Endothelial cell (in vitro differentiated cells): ENCODE measurements around the gene AGFG1. TPM values are rescaled to one million over a fixed set of nuclear protein-coding genes. Genes with fewer than 3 reads are reported as not detected.

Experiments used
- DNase-seq: peaks from one replicate; pipeline ENCODE4 v3.0.0; 2021; ENCODE audit warnings: low spot score
- H3K27ac Mint-ChIP-seq: one replicate; pipeline ENCODE4 v1.8.0; 2021; ENCODE audit warnings: mixed read lengths, inconsistent platforms; ENCODE audit not compliant: unreplicated experiment
- H3K27me3 Mint-ChIP-seq: one replicate; pipeline ENCODE4 v1.8.0; 2021; ENCODE audit warnings: mild to moderate bottlenecking, moderate library complexity, mixed read lengths, inconsistent platforms; ENCODE audit not compliant: unreplicated experiment
- H3K36me3 Mint-ChIP-seq: one replicate; pipeline ENCODE4 v1.8.0; 2021; ENCODE audit warnings: mild to moderate bottlenecking, low read depth, mixed read lengths, inconsistent platforms; ENCODE audit not compliant: unreplicated experiment
- H3K4me1 Mint-ChIP-seq: one replicate; pipeline ENCODE4 v1.8.0; 2021; ENCODE audit warnings: mild to moderate bottlenecking, mixed read lengths, inconsistent platforms; ENCODE audit not compliant: unreplicated experiment
- H3K4me3 Mint-ChIP-seq: one replicate; pipeline ENCODE4 v1.8.0; 2021; ENCODE audit warnings: mild to moderate bottlenecking, mixed read lengths, inconsistent platforms; ENCODE audit not compliant: unreplicated experiment
- H3K9me3 Mint-ChIP-seq: one replicate; pipeline ENCODE4 v1.8.0; 2021; ENCODE audit warnings: mixed read lengths, inconsistent platforms; ENCODE audit not compliant: unreplicated experiment
- CTCF ChIP-seq: fragments of 200-600 bp; sonication (generic); IDR thresholded peaks from one replicate; pipeline ENCODE4 v1.5.0; 2021; ENCODE audit warnings: antibody characterized with exemption; ENCODE audit not compliant: unreplicated experiment
- total RNA-seq: library from RNA; stranded (reverse); fragmentation: NEBNext Ultra II Directional; extraction: Animal tissue kit (Norgen Biotek cat#: 25700); gene quantifications from one replicate; pipeline ENCODE4 v1.2.1, GENCODE V29; 2021; ENCODE audit not compliant: unreplicated experiment

AGFG1 gene
- total RNA-seq, 1 donor from 2014 or later = 70.9 TPM

GRCh38 chr2:227460833-227461232 lies 11.1 kb upstream of the AGFG1 start:
- Mint-ChIP-seq H3K36me3 (no peaks in the 10 kb centered on the region), H3K27me3 (peaks cover 1% of the 10 kb centered on the region), H3K4me3 (no peak overlapping the region), H3K27ac (no peak overlapping the region), H3K4me1 (peaks cover 3% of the 10 kb centered on the region), H3K9me3 (no peaks in the 10 kb centered on the region)
- TF ChIP-seq CTCF = no peak
- no peak for DNase-seq

- no peak for DNase-seq
- H3K27ac Mint-ChIP-seq = no peak overlapping the region
- TF ChIP-seq CTCF = no peak
- no peaks in the 10 kb centered on the region for H3K9me3 Mint-ChIP-seq
- no peaks in the 10 kb centered on the region for H3K27me3 Mint-ChIP-seq
- peaks cover 3% of the 10 kb centered on the region for H3K4me1 Mint-ChIP-seq
- H3K4me3 Mint-ChIP-seq = no peak overlapping the region
- no peaks in the 10 kb centered on the region for H3K36me3 Mint-ChIP-seq
These were observed 10.0 kb upstream of the AGFG1 start for GRCh38 chr2:227461811-227462461.

- no peaks in the 10 kb centered on the region for H3K36me3 Mint-ChIP-seq
- TF ChIP-seq CTCF = no peak
- H3K9me3 Mint-ChIP-seq = no peaks in the 10 kb centered on the region
- peaks cover 3% of the 10 kb centered on the region for H3K4me1 Mint-ChIP-seq
- H3K27ac Mint-ChIP-seq = no peak overlapping the region
- no peak overlapping the region for H3K4me3 Mint-ChIP-seq
- H3K27me3 Mint-ChIP-seq = no peaks in the 10 kb centered on the region
- peak; percentile 8 for DNase-seq
These were observed 9.4 kb upstream of the AGFG1 start for GRCh38 chr2:227462462-227462951.

GRCh38 chr2:227462972-227463931 lies 8.7 kb upstream of the AGFG1 start:
- H3K27ac Mint-ChIP-seq = no peak overlapping the region

More at GRCh38 chr2:227462972-227463931, 8.7 kb upstream of the AGFG1 start:
- Mint-ChIP-seq H3K27me3 (no peaks in the 10 kb centered on the region), H3K4me3 (no peak overlapping the region), H3K4me1 (peaks cover 3% of the 10 kb centered on the region), H3K9me3 (no peaks in the 10 kb centered on the region), H3K36me3 (no peaks in the 10 kb centered on the region)
- TF ChIP-seq CTCF = no peak
- no peak for DNase-seq
